Activated CD8-positive, alpha-beta memory T cell treated with anti-CD3 and anti-CD28 coated beads for 4 hours (primary cell): ENCODE results near the gene EFCAB8.
A peak's percentile ranks its signal among the peaks of the same experiment; 100 is the strongest.
"Not testable (repeated sequence)": the region's sequence is repeated elsewhere in the genome, so short reads cannot be mapped to it uniquely, and the experiment has no call there.

Experiments used
- DNase-seq, 2 donors: peaks; one replicate each; pipeline ENCODE4 v3.0.0-alpha.2; 2020; ENCODE audit warnings: low read depth in 2 of 2

Gene EFCAB8

GRCh38 chr20:32971703-32972161, 113.0 kb downstream of the EFCAB8 start:
- no peak for DNase-seq

GRCh38 chr20:32972181-32973076, 113.7 kb downstream of the EFCAB8 start:
- DNase-seq, result peak; percentile 61 to 81

GRCh38 chr20:32973077-32973717, 114.5 kb downstream of the EFCAB8 start:
- no peak for DNase-seq

GRCh38 chr20:32974204-32975064, 115.7 kb downstream of the EFCAB8 start:
- DNase-seq, result not testable (repeated sequence)

GRCh38 chr20:32975121-32975520, 116.4 kb downstream of the EFCAB8 start:
- not testable (repeated sequence) for DNase-seq

DNA sequence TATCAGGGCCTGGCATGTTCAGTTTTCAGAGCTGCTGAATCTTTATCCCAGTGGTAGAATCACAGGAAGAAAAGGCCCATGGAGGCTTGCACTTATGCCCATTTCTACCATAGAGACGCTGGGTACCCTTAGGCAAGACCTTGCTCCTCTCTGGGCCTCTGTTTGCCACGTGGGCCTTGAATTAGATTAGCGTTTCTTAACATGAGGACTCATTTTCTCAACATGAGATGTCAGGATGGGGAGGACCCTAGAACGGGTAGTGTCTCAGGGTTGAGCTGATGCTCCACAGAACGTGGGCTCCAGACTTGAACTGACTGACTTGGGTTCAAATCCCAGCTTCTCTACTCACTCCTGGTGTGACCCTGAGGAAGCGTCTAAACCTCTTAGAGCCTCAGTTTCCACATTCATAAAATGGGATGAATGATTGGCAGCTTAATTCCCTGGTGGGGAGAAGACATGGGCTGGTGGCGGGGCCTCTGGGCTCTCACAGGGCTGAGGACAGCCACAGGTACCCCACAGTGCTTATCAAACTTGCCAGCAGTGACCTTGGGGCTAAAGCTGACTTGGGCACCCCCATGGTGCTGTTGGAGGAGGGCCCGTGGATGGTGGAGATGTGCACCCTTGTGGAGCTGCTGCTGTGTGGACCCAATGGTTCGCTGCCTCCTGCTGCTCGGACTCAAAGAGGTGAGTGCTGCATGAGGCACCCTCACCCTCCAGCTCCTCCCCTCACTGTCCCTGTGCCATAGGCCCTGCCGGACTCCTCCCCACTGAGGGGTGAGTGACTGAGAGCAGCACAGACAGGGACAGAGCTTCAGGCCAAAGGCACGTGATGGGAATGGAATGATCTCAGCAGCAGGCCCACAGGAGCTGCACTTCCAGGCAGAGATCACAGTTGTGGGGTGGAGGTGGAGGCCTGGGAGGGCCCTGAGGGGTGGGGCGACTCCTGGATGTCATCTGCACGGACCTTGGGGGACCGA, 117.3 kb downstream of the EFCAB8 start:
- no peak for DNase-seq

DNA sequence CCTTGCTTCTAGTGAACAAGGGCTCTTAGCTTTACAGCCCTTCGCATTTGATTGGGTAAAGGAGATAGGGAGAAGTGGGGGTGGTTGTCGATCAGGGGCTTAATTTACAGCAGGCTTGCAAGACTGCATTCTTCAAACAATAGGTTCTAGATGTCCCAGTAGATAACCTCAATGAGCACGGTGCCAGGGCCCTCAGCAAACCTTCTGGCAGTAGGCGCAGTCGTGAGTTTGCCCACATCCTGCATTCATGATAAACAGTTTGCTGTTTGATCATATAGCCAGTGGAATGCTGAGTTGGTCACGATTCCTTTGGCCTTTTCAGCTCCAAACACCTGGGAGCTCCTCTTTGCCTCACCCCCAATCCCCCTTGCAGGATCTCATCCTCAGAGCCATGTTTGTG, 118.0 kb downstream of the EFCAB8 start:
- no peak for DNase-seq

- no peak for DNase-seq
Observed at GRCh38 chr20:32977281-32978008, 118.7 kb downstream of the EFCAB8 start.

DNA sequence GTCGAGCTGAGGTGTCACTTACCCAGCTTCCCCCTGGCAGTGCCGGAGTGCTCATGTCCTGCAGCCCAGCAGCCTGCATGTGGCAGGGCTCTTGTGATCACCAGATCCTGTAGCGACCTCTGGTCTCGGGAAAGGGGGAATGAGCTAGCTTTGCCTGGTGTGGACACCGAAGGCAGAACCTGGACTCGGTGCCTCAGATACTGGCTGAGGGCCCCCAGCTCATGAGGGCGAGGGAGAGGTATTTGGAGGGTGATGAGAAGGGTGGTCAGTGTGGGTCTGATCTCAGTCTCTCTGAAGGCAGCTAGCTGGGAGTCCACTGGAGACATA, 119.2 kb downstream of the EFCAB8 start:
- DNase-seq, result no peak

- DNase-seq, result no peak
Observed at GRCh38 chr20:32979201-32979998, 120.7 kb downstream of the EFCAB8 start.

- no peak for DNase-seq
Observed at GRCh38 chr20:32980131-32980941, 121.6 kb downstream of the EFCAB8 start.

GRCh38 chr20:32980990-32981389, 122.3 kb downstream of the EFCAB8 start:
- DNase-seq, result no peak

GRCh38 chr20:32982617-32983458, 124.1 kb downstream of the EFCAB8 start:
- DNase-seq, result no peak

DNA sequence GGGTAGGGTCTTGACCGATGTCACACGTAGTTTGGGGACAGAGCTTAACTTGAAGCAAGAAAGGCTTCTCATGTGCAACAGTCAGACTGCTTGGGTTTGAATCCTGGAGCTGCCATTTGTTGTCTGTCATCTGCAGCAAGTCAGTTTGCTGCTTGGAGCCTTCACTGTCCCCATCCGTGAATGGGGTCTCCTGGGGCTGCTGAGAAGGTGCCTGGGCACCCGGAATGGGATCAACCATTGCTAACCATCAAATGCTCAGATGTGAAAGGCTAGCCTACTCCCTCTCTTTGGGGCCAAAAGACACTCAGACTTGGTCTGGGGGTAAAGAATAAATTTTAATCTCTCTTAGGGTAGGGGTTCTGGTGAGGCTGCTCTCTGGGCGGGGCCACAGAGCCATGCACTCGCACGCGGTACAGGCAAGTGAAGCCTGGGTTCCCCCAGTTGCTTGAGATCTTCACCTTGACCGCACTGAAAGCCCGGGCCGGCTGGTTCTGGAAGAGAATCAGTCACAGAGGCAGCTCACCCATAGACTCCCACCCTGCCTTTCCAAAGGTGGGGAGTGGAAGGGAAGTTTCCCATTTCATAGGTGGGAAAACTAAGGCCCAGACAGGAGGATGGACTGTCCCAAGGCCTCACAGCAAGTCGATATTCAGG, 124.9 kb downstream of the EFCAB8 start:
- no peak for DNase-seq

- DNase-seq, result no peak
Observed at GRCh38 chr20:32984196-32984595, 125.5 kb downstream of the EFCAB8 start.

GRCh38 chr20:32984631-32985354, 126.1 kb downstream of the EFCAB8 start:
- DNase-seq, result no peak
